ENCODE measurements around the gene ICAM4. TPM values are rescaled to one million over a fixed set of nuclear protein-coding genes. Genes with fewer than 3 reads are reported as not detected.

Gene ICAM4
- total and polyA plus RNA-seq, 2 of the 13 experiments (the other 11 are each of a cell fraction or from before 2014, with no cell fraction given), result 2.9 to 4.0 TPM

DNA sequence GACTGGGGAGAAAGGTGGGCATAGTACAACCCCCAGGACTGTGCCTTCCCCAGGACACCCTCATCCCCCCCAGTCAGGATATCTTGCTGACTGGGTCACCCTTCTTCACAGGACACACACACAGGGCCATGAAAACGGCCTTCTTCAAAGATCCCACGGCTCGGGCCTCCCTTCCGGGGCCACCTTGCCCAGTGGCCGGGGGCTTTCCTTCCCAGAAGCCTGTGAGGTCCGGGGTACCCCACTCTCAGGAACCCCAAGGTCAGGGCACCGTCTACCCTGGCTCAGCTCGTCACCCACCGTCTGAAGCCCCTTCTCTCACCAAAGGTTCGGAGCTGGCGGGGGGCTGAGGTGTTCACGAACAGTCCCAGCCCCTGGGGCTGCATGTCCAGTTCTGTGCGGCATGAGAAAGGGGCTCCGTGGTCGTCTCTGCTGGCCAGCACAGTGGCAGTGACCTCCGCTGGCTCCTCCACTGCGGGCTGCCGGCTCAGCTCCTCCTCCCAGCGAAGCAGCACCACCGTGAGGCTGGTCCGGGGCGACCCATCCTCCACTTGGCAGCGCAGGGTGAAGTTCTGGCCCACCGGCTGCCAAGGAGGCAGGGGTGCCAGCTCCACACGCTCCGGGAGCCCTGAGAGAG, 48.7 kb downstream of the ICAM4 start:
- peak overlapping the region; percentile 59 for H3K9ac ChIP-seq (ENCODE audit: insufficient read depth, low read depth, low read length)
- H3K4me2 ChIP-seq (ENCODE audit: low read depth, low read length), result peak overlapping the region; percentile 98
- FAIRE-seq, result no peak
- peaks cover under 1 to 5% of the 10 kb centered on the region in 2 experiments for H3K36me3 ChIP-seq (replicated peaks in 1 of 2; ENCODE audit: control insufficient read depth in 1 of 2, insufficient read depth in 2 of 2, low read length in 2 of 2)
- WGBS (ENCODE audit: low lambda C conversion rate), result 6% methylated on average over 7 of the region's 26 CpGs
- peaks cover 0 to 3% of the 10 kb centered on the region in 2 experiments; a peak in 2 of 5 replicates for H3K27me3 ChIP-seq (ENCODE audit: control insufficient read depth in 1 of 2, insufficient read depth in 2 of 2, low read length in 2 of 2)
- POLR2A ChIA-PET, result interaction anchor here (0.7 to 6.9 kb wide), 12 partner anchors 10 to 500 kb away, joined by 3 to 79 read pairs (median 16); partner anchors contain the start of genes FDX2, ICAM1, ICAM5 and TMED1
- H2AFZ ChIP-seq (ENCODE audit: low read length), result no peak overlapping the region
- peak overlapping the region; percentile 26 for H3K27ac ChIP-seq (ENCODE audit: extremely low read length, insufficient read depth, low read length)
- intact Hi-C loops (cut with micrococcal nuclease; ENCODE audit: unreplicated experiment) (loop anchor here (2.0 to 5.0 kb wide), 2 partner anchors 52 to 67 kb away; no protein-coding TSS in a partner anchor), in situ Hi-C loops (cut with HindIII; ENCODE audit: extremely low pct_ligation_motif_present, low pct_unique_long_range_greater_than_20kb) (loop anchor here (5.0 kb wide), 1 partner anchor 47 kb away; the partner anchor contains the start of gene TYK2)
- peak overlapping the region; percentile 39 to 89 (median 86) for H3K4me3 ChIP-seq (replicated peaks in 1 of 3; ENCODE audit: insufficient read depth in 1 of 3, low read depth in 2 of 3, low read length in 3 of 3)
- peaks cover 60% of the 10 kb centered on the region for H3K4me1 ChIP-seq (ENCODE audit: insufficient read depth, low read length)
- peak; percentile 54 for ATAC-seq
- BruUV-seq (replicated peaks), result no TSS peak
- peaks cover 31% of the 10 kb centered on the region for H3K79me2 ChIP-seq (ENCODE audit: insufficient read depth, low read length)
- H4K20me1 ChIP-seq (ENCODE audit: insufficient read depth, low read length), result peaks cover 8% of the 10 kb centered on the region; the same call in 1 of the 2 replicates
- DNase-seq (ENCODE audit: low spot score), result no peak
- H3K9me3 ChIP-seq (ENCODE audit: low read length), result no peaks in the 10 kb centered on the region
- CTCF ChIA-PET (ENCODE audit: low intra/inter-chr PET ratio, low total read pairs), result no interaction called here
- TF ChIP-seq ELF1 (CRISPR knock-in tag; IDR thresholded peaks at IDR 0.05) (0 out of 2 replicates have a peak, but pooled peaks have one; percentile 16), ZBTB10 (CRISPR knock-in tag; IDR thresholded peaks at IDR 0.05; ENCODE audit: borderline replicate concordance) (no peak), POGK (CRISPR knock-in tag; conservative IDR thresholded peaks at IDR 0.05) (no peak; the same call in 1 of the 2 replicates), TBP (CRISPR knock-in tag; IDR thresholded peaks at IDR 0.05) (no peak), CCAR2 (optimal IDR thresholded peaks at IDR 0.05; ENCODE audit: low read depth, low read length) (no peak), GATA4 (IDR thresholded peaks at IDR 0.05; ENCODE audit: borderline replicate concordance, low read depth) (no peak), ATF1 (CRISPR knock-in tag; IDR thresholded peaks at IDR 0.05) (no peak), KLF13 (CRISPR knock-in tag; IDR thresholded peaks at IDR 0.05) (no peak), PHF8 (CRISPR knock-in tag; IDR thresholded peaks at IDR 0.05) (0 out of 2 replicates have a peak, but pooled peaks have one; percentile 13), PCBP2 (optimal IDR thresholded peaks at IDR 0.05; ENCODE audit: low read depth, low read length, poor library complexity, severe bottlenecking) (no peak), ZNF253 (CRISPR knock-in tag; IDR thresholded peaks at IDR 0.05; ENCODE audit: borderline replicate concordance) (no peak), ZBTB34 (CRISPR knock-in tag; IDR thresholded peaks at IDR 0.05) (no peak), MAFF (IDR thresholded peaks at IDR 0.05; ENCODE audit: low read depth, low read length) (no peak), HOXA3 (CRISPR knock-in tag; IDR thresholded peaks at IDR 0.05) (no peak)
- TF ChIP-seq, protein P1, sequence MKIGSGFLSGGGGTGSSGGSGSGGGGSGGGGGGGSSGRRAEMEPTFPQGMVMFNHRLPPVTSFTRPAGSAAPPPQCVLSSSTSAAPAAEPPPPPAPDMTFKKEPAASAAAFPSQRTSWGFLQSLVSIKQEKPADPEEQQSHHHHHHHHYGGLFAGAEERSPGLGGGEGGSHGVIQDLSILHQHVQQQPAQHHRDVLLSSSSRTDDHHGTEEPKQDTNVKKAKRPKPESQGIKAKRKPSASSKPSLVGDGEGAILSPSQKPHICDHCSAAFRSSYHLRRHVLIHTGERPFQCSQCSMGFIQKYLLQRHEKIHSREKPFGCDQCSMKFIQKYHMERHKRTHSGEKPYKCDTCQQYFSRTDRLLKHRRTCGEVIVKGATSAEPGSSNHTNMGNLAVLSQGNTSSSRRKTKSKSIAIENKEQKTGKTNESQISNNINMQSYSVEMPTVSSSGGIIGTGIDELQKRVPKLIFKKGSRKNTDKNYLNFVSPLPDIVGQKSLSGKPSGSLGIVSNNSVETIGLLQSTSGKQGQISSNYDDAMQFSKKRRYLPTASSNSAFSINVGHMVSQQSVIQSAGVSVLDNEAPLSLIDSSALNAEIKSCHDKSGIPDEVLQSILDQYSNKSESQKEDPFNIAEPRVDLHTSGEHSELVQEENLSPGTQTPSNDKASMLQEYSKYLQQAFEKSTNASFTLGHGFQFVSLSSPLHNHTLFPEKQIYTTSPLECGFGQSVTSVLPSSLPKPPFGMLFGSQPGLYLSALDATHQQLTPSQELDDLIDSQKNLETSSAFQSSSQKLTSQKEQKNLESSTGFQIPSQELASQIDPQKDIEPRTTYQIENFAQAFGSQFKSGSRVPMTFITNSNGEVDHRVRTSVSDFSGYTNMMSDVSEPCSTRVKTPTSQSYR (CRISPR knock-in tag; IDR thresholded peaks at IDR 0.05; ENCODE audit: borderline replicate concordance), result 0 out of 2 replicates have a peak, but pooled peaks have one; percentile 21
